HG02970 (cell line): ENCODE data around the gene FAM89B.
"Not testable (repeated sequence)": the region's sequence is repeated elsewhere in the genome, so short reads cannot be mapped to it uniquely, and the experiment has no call there.

Source experiments
- ATAC-seq: cut with Tn5 transposase; IDR thresholded peaks from one replicate; pipeline ENCODE4 v1.9.1; 2021; ENCODE audit warnings: mild to moderate bottlenecking, moderate library complexity, moderate number of reproducible peaks; ENCODE audit not compliant: unreplicated experiment, low FRiP score

The FAM89B gene

DNA sequence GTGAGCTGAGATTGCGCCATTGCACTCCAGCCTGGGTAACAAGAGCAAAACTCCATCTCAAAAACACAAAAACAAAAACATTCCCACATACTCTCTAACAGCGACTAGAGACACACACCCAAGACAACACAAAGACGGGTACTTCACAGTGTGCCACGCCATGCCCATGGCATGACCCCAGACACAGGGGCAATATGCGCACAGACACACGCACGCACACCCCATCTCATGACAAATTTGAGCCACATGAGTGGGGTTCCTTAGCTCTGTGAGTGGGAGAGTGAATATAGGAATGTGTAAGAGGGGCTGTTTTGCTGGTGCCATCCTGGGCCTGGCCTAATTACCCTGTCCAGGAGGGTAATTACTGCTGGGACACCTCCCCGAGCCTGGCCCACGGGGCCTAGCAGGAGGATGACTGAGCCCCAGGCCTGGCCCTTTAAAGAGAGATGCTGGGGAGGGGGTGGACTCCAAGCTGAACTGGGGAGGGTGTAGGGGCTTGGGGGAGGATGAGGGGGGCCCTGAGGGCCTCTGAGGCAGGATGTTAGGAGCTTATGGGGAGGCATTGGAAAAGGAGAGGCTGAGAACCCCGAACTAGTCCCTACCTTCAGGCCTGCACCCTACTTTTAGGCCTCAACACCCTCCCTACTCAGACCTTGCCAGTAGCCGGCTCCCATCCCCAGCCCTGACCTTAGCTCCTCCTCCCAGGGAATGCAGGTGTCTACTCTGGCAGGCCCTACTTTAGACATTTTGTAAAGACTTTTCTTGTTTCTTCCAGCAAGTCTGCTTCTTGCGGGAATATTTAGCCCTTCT, 15.7 kb upstream of the FAM89B start:
- ATAC-seq: no peak

GRCh38 chr11:65557280-65558001, 14.9 kb upstream of the FAM89B start:
- ATAC-seq: no peak

DNA sequence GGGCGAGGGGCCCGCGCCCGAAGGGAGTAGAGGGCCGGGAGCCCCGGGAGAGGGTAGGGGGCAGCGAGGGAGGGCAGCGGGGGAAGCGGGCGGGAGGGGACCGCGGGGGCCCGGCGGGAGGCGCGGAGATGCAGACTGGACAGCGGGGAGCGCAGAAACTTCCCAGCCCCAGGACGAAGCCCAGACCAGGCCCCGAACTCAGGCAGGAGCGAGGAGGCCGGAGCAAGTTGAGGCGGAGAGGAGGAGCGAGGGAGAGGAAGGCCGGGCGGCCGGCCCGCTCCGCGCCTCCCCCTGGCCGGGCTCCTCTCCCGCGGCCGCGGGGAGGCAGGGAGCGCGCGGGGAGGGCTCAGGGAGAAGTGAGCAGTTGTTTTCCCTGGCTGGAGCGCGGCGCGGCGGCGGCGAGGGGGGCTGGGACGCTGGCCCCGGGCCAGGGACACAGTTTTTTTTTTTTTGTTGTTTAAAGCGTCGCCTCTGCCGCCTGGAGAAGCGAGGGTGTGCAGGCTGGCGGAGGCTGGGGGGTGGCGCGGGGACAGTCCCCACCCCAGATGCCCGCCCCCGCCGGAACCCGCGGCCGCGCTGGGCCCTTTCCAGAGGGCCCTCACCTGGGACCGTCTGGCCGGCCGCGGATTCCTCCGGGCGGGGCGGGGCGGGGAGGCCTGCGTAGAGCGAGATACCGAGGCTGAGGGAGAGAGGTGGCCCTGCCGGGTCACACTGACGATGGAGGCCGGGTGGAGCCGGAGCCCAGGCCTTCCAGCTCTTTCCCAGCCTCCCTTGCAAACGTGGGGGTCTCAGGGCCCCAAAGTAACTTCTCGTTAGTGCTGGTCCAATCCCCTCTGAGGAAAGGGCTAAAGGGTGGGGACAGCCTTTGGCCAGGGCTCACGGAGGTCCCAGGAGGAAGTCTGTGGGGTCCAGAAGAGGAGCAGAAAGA, 14.1 kb upstream of the FAM89B start, which contains the start of gene LTBP3:
Gene LTBP3, minus strand, starts transcription at position 358 of the 928 bp plus-strand sequence. CDS start 400 bp downstream, outside the sequence.
- ATAC-seq: no peak

DNA sequence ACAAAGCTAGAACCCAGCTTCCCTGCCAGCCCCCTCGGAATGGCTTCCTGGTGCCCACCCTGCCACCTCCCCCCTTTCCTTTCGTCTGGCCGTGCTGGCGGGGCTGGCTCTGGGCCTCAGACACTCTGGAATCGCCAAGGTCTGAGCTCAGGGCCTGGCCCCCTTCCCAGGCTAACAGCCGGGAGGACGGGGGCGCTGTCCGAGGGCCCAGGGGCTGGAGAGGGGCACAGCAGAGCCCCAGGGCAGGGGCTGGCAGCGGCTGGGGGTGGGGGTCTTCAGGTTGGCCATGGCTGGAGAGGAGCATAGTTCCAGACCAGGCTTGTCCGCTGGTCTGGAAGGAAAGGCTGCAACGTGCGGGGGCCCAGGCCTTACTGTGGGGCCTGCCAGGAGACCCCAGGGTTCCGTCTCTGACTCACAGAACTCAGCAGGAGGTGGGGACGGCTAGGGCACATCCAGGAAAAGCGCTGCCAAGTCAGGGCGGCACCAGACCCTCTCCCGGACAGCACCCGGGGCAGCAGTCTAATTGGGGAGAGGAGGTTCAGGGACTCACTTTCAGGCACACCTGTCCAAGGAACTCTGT, 13.3 kb upstream of the FAM89B start:
- no peak for ATAC-seq

GRCh38 chr11:65559535-65559934, 12.8 kb upstream of the FAM89B start:
- no peak for ATAC-seq

DNA sequence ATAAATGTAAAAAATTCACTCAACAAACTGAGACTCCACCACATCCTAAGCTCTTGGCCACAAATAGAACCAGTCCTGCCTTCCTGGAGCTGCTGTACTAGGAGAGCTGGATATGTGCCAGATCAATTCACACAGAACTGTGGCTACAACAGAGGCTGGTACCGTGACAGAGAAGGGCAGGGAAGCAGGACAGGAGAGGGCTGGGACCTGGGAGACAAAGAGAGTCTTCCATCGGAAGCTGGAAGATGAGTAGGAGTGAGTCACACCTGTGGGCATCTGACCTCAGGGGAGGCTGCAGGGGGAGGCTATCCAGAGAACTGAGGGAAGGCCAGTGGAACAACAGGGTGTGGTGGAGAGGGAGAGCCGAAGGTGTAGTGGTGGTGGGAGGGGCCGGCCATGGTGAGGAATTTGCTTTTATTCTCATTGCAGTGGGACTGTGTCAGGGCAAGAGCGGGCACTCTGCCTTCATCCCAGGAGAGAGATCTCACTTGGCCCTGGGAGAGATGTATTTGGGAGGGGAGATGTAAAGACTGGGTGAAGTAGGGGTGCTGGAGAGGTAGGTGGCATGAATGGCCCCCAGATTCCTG, 12.3 kb upstream of the FAM89B start:
- ATAC-seq: no peak

DNA sequence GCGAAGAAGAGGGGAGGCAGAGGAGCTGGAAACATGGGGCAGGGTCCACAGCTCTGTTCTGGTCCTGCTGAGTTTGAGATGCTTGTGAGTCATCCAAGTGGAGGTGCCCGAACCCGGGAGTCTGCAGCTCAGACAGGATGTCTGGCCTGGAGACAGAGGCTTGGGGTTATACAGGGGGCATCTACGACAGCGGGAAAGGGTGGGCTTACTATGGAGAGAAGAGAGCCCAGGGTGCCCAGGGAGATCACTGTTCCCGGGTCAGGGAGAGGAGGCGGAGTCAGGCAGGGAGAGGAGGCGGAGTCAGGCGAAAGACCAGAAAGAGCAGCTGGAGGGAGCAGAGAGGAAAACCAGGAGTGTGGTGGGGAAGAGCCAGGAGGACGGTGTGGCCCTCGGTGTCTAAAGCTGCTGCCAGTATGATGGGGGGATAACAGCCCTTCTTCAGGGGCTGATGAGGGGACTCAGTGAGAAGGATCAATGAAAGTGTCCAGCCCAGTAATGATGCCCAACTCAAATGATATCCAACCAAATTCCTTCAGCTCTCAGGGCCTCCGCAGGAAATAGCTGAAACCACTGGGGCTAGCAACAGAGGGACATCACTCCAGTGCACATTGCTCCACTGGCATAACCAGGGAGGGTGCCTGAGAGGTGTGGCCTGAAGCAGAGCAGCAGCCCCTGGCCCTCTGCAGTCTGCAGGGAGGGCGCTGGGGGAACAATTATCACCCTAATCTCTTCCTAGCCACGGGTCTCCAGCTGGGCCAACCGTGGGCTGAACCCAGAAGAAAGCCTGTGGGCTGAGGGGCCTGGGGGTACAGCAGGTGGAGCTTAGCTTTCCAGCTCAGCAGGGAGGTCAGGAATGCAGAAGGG, 11.6 kb upstream of the FAM89B start:
- no peak for ATAC-seq

GRCh38 chr11:65562020-65562419, 10.3 kb upstream of the FAM89B start:
- ATAC-seq: no peak

DNA sequence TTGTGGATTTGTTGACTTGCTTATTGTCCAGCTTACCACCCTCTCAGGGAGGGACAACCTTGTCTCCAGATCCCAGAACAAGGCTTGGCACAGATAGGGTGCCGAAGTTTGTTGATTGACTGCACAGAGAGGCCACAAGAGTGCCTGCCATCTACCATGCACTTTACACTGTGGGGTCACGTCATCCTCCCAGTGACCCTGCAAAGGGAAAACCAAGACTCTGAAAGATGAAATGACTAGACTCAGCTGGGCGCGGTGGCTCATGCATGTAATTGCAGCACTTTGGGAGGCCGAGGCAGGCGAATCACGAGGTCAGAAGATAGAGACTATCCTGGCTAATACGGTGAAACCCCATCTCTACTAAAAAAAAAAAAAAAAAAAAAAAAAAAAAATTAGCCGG, 9.6 kb upstream of the FAM89B start:
- ATAC-seq: no peak

DNA sequence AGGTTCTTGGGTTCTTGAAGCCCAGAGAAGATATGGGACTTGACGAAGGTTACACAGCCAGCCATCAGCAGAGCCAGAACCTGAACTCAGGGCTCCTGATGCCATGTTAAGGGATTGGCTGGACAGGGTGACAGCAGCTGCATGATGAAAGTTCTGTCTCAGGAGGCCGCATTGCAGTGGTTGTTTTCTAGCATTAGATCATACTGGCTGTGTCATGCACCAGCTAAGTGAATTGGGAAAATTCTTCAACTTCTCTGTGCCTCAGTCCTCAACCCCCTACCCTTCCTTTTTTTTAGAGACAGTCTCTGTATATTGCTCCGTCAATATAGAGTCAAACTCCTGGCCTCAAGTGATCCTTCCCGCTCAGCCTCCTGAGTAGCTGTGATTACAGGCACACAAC, 8.7 kb upstream of the FAM89B start:
- no peak for ATAC-seq

DNA sequence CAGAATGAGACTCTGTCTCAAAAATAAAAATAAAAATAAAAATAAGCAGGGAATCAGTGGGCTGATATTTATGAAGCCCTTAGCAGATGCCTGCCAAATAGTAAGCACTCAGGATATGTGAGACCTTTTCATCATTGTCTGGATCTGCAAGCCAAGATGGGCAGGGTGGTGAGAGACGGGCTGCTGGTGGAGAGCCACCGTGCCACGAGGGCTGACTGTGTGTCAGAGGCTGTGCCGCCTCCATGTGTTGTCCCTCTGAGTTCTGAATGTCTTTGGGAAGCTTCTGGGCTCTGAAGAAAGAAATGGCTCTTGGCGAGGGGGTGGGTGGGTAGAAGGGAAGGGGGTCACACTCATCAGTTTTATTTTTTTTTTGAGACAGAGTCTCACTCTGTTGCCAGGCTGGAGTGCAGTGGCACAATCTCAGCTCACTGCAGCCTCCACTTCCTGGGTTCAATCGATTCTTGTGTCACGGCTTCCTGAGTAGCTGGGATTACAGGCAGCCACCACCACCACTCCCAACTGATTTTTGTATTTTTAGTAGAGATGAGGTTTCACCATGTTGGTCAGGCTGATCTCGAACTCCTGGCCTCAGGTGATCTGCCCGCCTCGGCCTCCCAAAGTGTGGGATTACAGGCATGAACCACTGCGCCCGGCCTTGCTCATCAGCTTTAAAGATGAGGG, 7.3 kb upstream of the FAM89B start:
- ATAC-seq: not testable (repeated sequence)

- no peak for ATAC-seq
Observed at GRCh38 chr11:65565624-65566453, 6.5 kb upstream of the FAM89B start.

- ATAC-seq: no peak
Observed at GRCh38 chr11:65569164-65569972, 3.0 kb upstream of the FAM89B start.

DNA sequence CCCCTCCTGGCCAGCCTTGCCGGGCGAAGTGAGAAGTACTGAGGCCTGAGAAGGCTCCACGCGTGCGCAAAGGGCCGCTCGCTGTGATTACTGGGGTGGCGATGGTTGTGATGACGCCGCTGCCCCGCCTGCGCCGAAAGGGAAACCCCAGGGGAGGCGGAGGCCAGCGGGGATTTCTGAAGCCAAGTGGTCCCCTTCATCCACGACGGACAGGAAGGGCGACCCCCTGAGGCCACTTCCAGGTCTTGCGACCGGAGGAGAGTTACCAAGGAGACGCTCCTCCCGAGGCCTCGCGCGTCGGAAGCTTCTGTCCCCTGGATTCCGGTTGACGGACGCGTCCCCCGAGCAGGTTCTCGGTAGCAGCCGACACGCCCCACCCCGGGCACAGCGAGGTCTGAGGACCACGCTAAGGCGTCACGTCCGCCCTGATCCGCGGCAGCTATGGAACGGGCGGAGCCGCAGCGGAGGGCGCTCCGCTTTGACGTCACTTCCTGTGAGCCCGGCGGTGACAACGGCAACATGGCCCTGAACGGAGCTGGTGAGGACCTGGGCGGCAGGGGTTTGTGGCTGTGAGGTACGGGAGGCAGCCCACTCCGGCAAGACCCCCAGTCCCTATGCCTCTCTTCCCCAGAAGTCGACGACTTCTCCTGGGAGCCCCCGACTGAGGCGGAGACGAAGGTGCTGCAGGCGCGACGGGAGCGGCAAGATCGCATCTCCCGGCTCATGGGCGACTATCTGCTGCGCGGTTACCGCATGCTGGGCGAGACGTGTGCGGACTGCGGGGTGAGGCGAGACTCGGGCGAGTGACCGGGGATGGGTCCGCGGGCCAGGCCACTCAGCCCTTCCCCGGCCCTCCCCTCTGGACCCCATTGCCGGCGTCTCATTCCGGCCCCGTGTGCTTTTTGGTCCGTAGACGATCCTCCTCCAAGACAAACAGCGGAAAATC, 2.1 kb upstream of the FAM89B start, which contains the start of gene ZNRD2:
Gene ZNRD2, plus strand, starts transcription at position 505 of the 946 bp plus-strand sequence. Its CDS starts 15 bp downstream, at position 520.
- ATAC-seq: peak; percentile 59

DNA sequence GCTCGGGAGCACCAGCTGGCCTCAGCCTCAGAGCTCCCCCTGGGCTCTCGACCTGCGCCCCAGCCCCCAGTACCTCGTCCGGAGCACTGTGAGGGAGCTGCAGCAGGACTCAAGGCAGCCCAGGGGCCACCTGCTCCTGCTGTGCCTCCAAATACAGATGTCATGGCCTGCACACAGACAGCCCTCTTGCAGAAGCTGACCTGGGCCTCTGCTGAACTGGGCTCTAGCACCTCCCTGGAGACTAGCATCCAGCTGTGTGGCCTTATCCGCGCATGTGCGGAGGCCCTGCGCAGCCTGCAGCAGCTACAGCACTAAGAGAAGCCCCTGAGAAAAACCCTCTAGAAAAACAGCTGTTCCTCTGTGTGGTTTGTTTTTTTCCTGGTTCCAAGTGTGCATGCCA, 918 bp upstream of the FAM89B start:
- ATAC-seq: no peak

GRCh38 chr11:65571940-65572339, 398 bp upstream of the FAM89B start:
- no peak for ATAC-seq
